ENCODE data around the gene ZAR1L.

GRCh38 chr13:32334671-32335070, 19.5 kb upstream of the ZAR1L start:
- no peak for TF ChIP-seq CTCF (IDR thresholded peaks at IDR 0.05)
- no peak for TF ChIP-seq EP300 (IDR thresholded peaks at IDR 0.05)

Data from ovary (tissue), 3 donors.